GM20000 (cell line): ENCODE measurements around the gene PSMA7.
A peak's percentile ranks its signal among the peaks of the same experiment; 100 is the strongest.

Source experiments
- DNase-seq: peaks from one replicate; pipeline ENCODE4 v3.0.0; 2012; ENCODE audit warnings: low spot score
- TF ChIP-seq, protein P1 (sequence below): IDR thresholded peaks from 2 replicates; pipeline ENCODE4 v1.5.1; 2012; ENCODE audit warnings: mild to moderate bottlenecking, control low read depth; ENCODE audit errors: extremely low read depth, missing control alignments

The PSMA7 gene

DNA sequence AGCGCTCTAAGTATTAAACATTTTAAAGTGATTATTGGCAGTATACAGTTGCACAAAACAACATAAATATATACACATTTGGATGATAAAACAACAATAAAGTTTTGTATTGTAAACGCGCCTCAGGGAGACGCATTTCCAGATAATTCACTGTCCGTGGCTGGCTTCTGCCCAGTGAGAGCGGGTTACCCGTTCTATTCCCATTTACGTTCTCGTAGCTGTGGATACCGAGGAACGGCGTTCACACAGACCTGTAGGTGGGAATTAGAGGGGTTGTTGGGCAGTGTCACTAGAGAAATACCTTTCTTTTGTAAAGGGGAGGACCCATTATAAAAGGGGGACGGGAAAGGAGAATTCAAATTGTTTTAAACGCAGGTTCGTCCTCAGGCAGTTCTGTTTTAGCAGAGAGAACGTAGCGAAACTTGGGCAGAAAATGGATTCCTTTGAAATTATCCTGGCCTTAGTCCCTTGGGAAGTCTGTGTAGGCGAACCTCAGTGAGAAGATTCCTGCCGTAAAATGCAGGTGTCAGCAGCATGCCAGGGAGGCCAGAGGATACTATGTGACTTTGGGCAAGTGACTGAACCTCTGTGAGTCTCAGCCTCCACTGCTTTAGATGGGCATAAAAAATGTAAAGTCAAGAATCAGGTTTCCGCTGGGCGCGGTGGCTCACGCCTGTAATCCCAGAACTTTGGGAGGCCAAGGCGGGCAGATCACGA is 40.4 kb upstream of the PSMA7 start:
- no peak for DNase-seq
- TF ChIP-seq, protein P1, sequence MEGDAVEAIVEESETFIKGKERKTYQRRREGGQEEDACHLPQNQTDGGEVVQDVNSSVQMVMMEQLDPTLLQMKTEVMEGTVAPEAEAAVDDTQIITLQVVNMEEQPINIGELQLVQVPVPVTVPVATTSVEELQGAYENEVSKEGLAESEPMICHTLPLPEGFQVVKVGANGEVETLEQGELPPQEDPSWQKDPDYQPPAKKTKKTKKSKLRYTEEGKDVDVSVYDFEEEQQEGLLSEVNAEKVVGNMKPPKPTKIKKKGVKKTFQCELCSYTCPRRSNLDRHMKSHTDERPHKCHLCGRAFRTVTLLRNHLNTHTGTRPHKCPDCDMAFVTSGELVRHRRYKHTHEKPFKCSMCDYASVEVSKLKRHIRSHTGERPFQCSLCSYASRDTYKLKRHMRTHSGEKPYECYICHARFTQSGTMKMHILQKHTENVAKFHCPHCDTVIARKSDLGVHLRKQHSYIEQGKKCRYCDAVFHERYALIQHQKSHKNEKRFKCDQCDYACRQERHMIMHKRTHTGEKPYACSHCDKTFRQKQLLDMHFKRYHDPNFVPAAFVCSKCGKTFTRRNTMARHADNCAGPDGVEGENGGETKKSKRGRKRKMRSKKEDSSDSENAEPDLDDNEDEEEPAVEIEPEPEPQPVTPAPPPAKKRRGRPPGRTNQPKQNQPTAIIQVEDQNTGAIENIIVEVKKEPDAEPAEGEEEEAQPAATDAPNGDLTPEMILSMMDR: no peak

DNA sequence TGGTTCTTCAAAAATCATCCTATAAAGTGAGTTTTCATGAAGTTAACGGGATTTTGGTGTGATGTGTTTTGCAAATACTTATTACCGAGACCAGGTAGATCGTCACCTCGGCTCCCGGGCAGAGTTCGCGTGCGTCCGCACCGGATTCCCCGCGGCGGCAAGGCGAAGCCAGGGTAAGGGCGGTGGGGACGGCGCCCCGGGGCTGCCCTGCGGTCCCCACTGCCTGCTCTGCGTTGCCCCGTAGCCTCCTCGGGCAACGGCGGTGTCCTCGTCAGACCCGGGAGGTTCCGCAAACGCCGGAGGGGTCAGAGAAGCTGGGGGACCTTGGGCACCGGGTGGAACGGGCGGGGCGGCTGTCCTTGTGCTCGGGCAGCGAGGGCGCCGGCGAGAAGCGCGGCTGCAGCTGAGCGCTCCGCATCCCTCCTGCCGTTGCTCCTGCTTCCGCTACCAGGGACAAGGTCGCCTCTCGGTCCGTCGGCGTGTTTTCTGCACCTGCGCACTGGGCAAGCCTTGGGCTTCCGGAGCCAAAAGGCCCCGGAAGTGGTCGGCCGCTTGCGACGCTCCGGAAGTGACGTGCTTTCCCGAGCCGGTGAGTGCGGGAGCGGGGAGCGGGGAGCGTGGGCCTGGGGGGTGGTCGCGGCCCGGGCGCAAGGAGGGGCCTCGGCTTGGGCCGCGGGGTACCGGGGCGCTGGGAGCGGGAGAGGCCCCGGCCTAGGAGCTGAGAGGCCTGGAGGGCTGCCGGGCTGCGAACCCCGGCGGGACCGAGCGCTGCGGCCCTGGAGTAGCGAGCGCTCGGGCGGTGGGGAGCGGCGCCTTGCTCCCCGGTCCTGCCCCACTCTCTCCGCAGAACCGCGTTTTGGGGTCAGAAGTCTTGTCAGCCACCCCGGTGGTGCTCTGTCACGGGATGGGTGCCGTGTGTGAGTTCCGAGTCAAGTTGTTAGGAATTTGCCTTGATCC is 39.6 kb upstream of the PSMA7 start, which contains the start of gene MTG2:
Gene MTG2 (plus strand): TSS at position 560 of the 957 bp plus-strand sequence. CDS start 10,393 bp downstream, outside the sequence.
- TF ChIP-seq, protein P1: no peak
- peak; percentile 100 for DNase-seq

DNA sequence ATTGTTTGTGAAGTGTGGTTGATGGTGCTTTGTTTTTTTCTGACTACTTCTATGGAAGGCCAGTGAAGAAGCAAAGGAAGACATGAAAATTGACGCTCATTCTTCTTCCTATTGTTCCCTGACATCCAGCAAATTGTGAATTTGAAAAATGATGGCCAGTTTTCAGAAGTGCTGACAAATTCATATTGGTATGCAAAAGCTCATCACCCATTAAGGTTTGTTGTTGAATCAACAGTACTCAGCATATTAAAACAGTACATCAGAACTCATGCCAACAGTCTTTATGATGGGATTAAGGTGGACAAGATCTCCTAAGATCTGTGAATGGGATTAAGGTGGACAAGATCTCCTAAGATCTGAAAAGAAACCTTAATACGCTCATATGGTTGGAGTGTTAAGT is 38.6 kb upstream of the PSMA7 start:
- TF ChIP-seq, protein P1: no peak
- no peak for DNase-seq

DNA sequence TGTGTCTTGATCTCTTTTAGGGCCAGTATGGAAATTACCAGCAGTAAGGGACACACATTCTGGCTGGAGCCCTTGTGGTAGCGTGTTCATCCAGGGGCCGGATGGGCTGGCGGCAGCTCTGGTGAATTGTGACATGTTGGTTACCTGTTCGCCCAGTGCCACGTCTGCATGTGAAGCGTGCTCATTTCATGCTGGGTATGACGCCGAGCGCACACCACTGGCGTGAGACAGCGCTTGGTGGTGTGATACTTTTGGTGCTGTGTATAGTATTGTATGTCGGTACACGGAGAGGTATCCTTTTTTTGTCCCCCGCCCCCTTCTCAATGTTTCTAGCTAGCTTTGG is 35.9 kb upstream of the PSMA7 start:
- TF ChIP-seq, protein P1: no peak
- no peak for DNase-seq

GRCh38 chr20:62178316-62179161 is 35.3 kb upstream of the PSMA7 start:
- no peak for DNase-seq
- TF ChIP-seq, protein P1: no peak

GRCh38 chr20:62177307-62177706 is 34.1 kb upstream of the PSMA7 start:
- TF ChIP-seq, protein P1: no peak
- DNase-seq: no peak
